ENCODE results near the gene VWCE. TPM values are rescaled to one million over a fixed set of nuclear protein-coding genes. Genes with fewer than 3 reads are reported as not detected.

Gene VWCE
- total RNA-seq, 6 experiments from 2014 or later: 2.3 to 37.1 (median 6.0) TPM

DNA sequence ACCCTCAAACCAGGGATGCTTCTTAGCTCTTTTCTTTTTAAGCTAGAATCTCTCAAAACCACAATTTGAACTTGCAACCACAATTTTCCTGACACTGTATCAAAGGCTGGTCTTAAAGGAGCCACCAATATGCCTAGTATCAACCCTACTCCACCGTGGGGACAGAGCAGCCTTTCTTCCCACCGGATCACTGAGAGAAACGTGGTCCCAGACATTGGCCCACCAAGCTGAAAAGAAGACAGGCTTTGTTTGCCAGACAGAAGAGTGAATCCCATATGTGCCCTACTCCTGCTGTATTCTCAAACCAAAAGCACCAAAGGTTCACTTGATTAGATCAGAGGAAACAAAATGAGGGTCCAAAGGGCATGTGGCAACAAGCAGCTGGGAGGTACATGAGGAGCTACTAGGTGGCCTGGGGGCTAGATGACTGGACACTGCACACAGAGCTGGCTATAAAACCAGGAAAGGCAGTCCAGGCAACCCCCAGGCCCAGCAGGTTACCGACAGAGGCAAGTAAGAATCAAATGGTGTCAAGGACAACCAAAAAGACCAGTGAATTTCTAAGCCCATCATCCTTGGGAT lies 3.6 kb upstream of the VWCE start:
- ATAC-seq (peak; percentile 45 to 51 (median 48)), DNase-seq (peak in 2 of 3 donors; percentile 32 to 56)
- 33% methylated on average over 4 of the region's 4 CpGs for WGBS (ENCODE audit: insufficient coverage, low coverage, low lambda C conversion rate, missing lambda C conversion rate)
- TF ChIP-seq, protein P1, sequence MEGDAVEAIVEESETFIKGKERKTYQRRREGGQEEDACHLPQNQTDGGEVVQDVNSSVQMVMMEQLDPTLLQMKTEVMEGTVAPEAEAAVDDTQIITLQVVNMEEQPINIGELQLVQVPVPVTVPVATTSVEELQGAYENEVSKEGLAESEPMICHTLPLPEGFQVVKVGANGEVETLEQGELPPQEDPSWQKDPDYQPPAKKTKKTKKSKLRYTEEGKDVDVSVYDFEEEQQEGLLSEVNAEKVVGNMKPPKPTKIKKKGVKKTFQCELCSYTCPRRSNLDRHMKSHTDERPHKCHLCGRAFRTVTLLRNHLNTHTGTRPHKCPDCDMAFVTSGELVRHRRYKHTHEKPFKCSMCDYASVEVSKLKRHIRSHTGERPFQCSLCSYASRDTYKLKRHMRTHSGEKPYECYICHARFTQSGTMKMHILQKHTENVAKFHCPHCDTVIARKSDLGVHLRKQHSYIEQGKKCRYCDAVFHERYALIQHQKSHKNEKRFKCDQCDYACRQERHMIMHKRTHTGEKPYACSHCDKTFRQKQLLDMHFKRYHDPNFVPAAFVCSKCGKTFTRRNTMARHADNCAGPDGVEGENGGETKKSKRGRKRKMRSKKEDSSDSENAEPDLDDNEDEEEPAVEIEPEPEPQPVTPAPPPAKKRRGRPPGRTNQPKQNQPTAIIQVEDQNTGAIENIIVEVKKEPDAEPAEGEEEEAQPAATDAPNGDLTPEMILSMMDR (IDR thresholded peaks at IDR 0.05): no peak
- TF ChIP-seq POLR2A (IDR thresholded peaks at IDR 0.05): no peak
- intact Hi-C loops (cut with DNase I): no loop called here
- Histone ChIP-seq H3K27me3 (no peaks in the 10 kb centered on the region), H3K36me3 (peaks cover 6 to 43% (median 20%) of the 10 kb centered on the region in 4 donors), H3K27ac (peak overlapping the region; percentile 20 to 40 (median 38)), H3K4me3 (no peak overlapping the region), H3K4me1 (peaks cover 0 to 33% (median 0%) of the 10 kb centered on the region in 4 donors), H3K9me3 (no peaks in the 10 kb centered on the region)

DNA sequence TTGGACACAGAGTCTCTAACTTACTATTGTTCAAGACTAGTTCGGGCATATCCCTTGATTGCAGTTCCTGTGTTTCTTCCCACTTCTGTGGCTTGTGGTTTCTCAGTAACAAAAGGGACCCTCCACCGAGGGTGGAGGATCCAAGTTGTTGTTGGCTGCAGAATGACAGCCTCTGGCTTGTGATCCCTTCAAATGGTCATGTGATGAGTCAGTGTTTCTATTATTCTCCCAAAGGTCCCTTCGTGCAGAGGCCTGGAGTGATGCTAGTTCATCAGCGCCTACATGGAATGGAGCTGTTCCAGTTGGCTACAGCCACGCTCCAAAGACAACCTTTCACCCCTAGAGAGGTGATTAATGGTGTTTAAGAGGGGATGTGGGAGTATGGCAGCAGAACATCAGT lies 2.6 kb upstream of the VWCE start:
- H3K27ac ChIP-seq: peak overlapping the region in 1 of 3 donors; percentile 36
- H3K4me1 ChIP-seq: peaks cover 0 to 37% (median 0%) of the 10 kb centered on the region in 4 donors
- TF ChIP-seq POLR2A (IDR thresholded peaks at IDR 0.05): no peak
- TF ChIP-seq, protein P1 (IDR thresholded peaks at IDR 0.05): no peak
- 25% methylated on average over 5 of the region's 5 CpGs for WGBS (ENCODE audit: insufficient coverage, low coverage, low lambda C conversion rate, missing lambda C conversion rate)
- intact Hi-C loops (cut with DNase I): no loop called here
- no peak overlapping the region for H3K4me3 ChIP-seq
- H3K9me3 ChIP-seq: no peaks in the 10 kb centered on the region
- no peaks in the 10 kb centered on the region for H3K27me3 ChIP-seq
- ATAC-seq (peak in 1 of 4 donors; percentile 42), DNase-seq (peak in 1 of 3 donors; percentile 31)
- peaks cover 6 to 33% (median 19%) of the 10 kb centered on the region in 4 donors for H3K36me3 ChIP-seq

DNA sequence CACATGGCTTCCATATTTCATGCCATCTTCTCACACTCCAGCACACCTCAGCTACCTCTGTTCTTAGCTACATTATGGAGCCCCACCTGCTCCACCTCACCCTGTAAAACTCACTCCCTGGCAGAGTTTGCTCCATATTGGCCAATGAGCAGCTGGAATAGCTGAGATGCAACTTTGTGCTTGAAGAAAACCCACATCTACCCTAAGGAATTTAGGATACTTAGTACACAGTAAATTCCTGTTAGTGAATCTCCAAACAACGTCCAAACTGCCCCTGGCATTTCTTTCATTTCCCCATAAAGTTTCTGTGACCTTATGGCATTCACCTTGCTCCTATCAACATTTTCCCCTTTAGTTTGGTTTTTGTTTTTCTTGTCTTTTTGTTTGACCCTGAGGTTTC lies 2.2 kb upstream of the VWCE start:
- Histone ChIP-seq H3K36me3 (peaks cover 6 to 29% (median 15%) of the 10 kb centered on the region in 4 donors), H3K4me1 (peaks cover 0 to 37% (median 0%) of the 10 kb centered on the region in 4 donors), H3K27ac (peak overlapping the region in 1 of 3 donors; percentile 36), H3K4me3 (no peak overlapping the region), H3K9me3 (no peaks in the 10 kb centered on the region), H3K27me3 (no peaks in the 10 kb centered on the region)
- DNase-seq (no peak), ATAC-seq (no peak)
- TF ChIP-seq, protein P1 (IDR thresholded peaks at IDR 0.05): no peak
- no peak for TF ChIP-seq POLR2A (IDR thresholded peaks at IDR 0.05)
- WGBS (ENCODE audit: insufficient coverage, low coverage, low lambda C conversion rate, missing lambda C conversion rate): 62% methylated on average over 1 of the region's 1 CpG
- intact Hi-C loops (cut with DNase I): no loop called here

DNA sequence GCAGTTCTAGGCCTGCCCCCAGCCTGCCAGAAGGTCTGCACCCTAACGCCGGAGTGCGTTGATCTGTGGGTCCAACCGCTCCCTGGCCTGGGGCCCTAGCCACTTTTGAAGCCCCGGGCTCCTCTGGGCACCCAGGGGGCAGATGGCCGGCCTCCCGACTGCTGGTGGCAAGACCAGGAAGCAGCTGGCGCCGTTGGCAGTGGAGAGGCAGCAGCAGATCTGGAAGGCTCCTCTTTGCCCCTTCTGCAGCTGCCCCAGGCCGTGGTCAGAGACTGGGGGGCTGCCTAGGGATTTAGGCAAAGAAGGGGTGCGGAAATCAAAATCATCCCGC lies 445 bp upstream of the VWCE start:
- Histone ChIP-seq H3K36me3 (peaks cover 4 to 12% (median 7%) of the 10 kb centered on the region in 4 donors), H3K9me3 (no peaks in the 10 kb centered on the region), H3K4me1 (peaks cover 0 to 37% (median 0%) of the 10 kb centered on the region in 4 donors), H3K4me3 (peak overlapping the region; percentile 65 to 68 (median 66)), H3K27ac (peak overlapping the region in 1 of 3 donors; percentile 81), H3K27me3 (no peaks in the 10 kb centered on the region)
- intact Hi-C loops (cut with DNase I): no loop called here
- DNase-seq: peak in 2 of 3 donors; percentile 48 to 56
- WGBS (ENCODE audit: insufficient coverage, low coverage, low lambda C conversion rate, missing lambda C conversion rate): 94% methylated on average over 2 of the region's 12 CpGs
- peak in 2 of 4 donors; percentile 2 to 14 for ATAC-seq
- no peak for TF ChIP-seq POLR2A (IDR thresholded peaks at IDR 0.05)
- TF ChIP-seq, protein P1 (IDR thresholded peaks at IDR 0.05): no peak

Measured in right lobe of liver (tissue), 6 donors.